22Rv1 (cell line): ENCODE results near the gene SLCO2B1.

ENCODE experiments used
- H3K27ac ChIP-seq: fragments of 450-650 bp; 2 replicates; pipeline ENCODE4 v1.5.1; 2017
- ZFX ChIP-seq: fragments of 450-650 bp; IDR thresholded peaks from 2 replicates; pipeline ENCODE4 v1.6.1; 2017; ENCODE audit warnings: antibody characterized with exemption, borderline replicate concordance
- TF ChIP-seq, protein P1 (sequence below): fragments of 450-650 bp; IDR thresholded peaks from 2 replicates; pipeline ENCODE4 v1.5.1; 2017; ENCODE audit warnings: mild to moderate bottlenecking

Gene SLCO2B1

DNA sequence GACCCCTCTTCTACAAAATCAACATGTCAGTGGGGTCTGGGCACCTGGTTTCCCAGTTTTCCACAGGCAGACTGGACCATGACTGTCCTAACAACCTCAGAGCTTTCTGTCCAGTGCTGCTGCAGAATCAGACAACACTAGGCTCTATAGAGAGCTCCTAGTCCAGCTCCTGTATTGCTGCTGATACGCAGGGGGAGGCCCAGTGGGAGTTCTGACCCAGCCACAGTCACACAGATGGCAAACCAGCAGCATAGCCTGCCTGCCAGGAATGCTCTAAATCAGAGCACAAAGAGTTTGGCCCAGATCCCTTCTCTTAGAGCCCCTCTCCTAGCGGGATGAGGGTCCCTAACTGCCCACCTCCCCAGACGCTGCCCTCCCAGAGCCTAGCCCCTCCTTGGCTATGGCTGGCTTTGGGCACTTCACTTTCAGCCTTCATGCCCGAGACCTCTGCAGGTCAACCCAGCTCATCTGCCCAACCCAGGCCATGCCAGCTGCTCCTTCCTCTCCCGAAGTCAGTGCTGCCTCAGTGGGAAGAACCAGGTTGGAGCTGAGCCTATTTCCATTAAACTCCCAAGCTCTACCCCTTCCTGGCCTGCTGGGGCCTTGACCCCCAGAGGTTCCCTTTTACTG, 15.8 kb upstream of the SLCO2B1 start:
- H3K27ac ChIP-seq, result no peak overlapping the region
- TF ChIP-seq, protein P1, sequence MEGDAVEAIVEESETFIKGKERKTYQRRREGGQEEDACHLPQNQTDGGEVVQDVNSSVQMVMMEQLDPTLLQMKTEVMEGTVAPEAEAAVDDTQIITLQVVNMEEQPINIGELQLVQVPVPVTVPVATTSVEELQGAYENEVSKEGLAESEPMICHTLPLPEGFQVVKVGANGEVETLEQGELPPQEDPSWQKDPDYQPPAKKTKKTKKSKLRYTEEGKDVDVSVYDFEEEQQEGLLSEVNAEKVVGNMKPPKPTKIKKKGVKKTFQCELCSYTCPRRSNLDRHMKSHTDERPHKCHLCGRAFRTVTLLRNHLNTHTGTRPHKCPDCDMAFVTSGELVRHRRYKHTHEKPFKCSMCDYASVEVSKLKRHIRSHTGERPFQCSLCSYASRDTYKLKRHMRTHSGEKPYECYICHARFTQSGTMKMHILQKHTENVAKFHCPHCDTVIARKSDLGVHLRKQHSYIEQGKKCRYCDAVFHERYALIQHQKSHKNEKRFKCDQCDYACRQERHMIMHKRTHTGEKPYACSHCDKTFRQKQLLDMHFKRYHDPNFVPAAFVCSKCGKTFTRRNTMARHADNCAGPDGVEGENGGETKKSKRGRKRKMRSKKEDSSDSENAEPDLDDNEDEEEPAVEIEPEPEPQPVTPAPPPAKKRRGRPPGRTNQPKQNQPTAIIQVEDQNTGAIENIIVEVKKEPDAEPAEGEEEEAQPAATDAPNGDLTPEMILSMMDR, result no peak
- TF ChIP-seq ZFX, result no peak

DNA sequence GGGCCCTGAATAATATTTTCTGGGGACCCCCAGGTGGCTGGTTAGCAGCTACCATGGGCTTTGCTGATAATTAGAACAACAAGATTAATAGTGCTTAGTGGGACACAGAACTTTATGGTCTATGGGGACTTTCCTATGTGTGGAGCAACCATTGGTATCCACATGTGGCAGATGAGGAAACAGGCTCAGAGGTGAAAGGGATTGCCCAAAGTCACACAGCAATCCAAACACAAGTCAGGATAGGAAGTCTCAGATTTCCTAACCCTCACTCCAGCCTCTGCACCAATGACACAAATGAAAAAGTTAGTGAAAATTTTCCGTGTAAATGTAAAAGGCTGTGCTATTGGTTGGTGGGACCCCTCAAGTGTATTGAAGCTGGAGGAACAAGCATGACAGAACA, 15.3 kb upstream of the SLCO2B1 start:
- no peak for TF ChIP-seq ZFX
- TF ChIP-seq, protein P1, result no peak
- H3K27ac ChIP-seq, result no peak overlapping the region

DNA sequence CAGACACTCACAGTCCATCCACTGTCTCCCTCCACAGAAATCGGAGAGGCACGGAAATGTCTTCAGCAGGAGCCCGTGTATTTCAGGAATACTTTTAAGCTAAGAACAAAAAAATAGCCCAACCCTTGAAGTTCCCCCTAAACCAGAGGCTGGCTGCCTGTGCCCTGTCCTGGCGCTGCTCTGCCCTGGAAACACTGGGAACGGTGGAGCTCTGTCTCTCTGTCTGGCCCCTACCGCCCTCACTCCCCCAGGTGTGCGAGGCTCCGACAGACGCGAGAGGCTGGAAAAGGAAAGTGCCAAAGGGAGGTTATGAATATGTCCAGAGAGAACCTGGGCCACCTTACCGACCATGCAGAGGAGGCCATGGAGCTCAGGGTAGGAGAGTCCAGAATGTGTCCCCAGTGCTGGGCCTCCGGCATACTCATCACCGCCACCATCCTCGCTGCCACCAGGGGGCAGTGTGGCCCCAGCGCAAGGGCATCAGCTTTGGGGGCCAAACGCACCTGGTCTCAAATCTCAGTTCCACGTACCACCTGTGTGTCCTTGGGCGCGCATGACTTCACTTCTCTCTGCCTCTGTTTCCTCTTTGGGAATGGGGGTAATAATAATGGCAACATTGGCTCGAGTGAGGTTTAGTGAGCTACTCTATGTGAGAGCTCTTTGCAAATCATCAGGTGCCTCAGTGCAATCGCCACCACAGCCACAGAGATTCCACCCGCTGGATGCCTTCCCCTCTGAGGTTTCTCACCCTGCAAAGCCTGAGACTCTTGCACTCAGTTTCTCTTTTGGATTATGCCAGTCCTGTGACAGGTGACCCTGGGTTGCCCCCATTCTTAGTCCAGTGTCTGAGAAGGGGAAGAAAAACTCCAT, 10.4 kb upstream of the SLCO2B1 start:
- no peak overlapping the region for H3K27ac ChIP-seq
- TF ChIP-seq, protein P1, result peak; percentile 98
- TF ChIP-seq ZFX, result no peak

DNA sequence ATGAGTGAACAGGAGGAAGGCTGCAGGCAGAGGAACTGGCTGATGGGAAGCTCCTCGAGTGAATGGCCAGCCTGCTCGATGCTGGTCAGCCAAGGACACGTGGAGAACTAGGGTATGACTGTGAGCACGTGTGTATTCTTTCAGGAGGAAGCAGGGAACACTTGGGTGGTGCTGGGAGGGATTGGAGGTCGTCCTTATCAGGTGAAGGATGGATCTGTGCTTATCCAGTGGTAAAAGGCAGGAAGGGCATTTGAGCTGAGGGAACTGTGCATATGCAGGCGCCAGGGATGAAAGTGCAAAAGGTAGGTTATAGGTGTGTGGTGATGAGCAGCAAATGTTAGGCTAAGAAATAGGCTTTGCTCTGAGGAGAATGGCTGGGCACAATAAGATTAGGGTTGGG, 9.7 kb upstream of the SLCO2B1 start:
- TF ChIP-seq, protein P1, result no peak
- TF ChIP-seq ZFX, result no peak
- H3K27ac ChIP-seq, result no peak overlapping the region

DNA sequence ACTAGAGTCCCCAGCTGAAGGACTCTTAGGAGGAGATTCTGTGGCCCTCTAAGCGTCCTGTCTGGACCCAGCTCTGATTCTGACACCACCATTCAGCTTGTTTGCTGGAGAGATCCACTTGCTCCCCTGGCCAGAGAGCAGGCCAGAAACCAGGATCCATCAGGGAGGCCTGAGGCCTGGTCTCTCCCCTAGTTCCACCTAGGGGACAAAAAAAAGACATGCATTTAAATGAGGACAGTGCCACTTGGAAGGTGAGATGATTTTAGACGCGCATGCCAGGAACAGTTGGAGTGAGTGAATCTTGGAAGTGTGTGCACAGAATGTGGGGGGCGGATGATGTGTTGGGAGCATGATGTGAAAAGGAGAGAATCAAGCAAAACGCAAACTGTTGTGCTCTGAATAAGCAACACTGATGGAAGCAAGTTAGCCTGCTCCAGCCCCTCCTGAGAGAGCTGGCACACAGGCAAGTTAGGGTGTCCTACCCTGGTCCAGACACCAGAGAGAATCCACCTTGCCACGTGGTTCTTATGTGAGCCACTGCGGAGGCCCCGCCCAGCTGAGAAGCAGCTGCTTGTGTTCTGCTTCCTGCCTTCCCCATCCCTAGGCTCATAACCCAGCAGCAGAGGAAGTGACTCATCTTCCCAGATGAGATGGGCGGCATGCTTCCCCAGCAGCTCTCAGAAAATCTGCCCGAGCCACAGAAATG, 8.0 kb upstream of the SLCO2B1 start:
- no peak overlapping the region for H3K27ac ChIP-seq
- no peak for TF ChIP-seq ZFX
- TF ChIP-seq, protein P1, result no peak

DNA sequence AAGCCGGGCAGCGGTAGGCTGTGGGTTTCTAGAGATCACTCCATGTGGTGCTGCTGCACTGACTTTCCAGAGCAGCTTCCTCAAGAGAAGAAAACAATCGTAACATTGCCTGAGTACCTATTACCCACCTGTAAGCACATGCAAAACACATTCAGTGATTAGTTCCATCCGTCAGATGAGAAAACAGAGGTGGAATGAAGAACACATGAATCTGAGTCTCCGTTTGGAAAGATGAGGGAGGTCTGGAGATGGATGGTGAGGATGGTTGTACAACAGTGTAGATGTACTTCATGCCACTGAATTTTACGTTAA, 7.5 kb upstream of the SLCO2B1 start:
- no peak overlapping the region for H3K27ac ChIP-seq
- no peak for TF ChIP-seq ZFX
- TF ChIP-seq, protein P1, result no peak

DNA sequence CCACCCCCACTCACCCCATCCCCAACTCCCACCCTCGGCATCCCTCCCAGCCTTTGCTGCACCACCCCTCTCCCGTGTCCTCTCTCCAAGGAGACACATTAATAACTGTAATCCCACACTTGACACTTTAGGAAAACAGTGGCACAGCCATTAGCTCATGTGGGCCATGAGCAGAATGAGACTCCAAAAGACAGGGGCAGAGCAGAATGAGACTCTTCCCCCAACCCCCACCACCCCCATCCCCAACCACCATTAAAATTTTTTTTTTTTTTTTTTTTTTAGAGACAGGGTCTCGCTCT, 6.2 kb upstream of the SLCO2B1 start:
- TF ChIP-seq, protein P1, result peak; percentile 42
- no peak for TF ChIP-seq ZFX
- H3K27ac ChIP-seq, result no peak overlapping the region
